GM12892 (cell line): Measurements from ENCODE around the gene NIPSNAP3A.

Source experiments
- POLR2A ChIP-seq: IDR thresholded peaks from 2 replicates; pipeline ENCODE4 v1.6.1; 2011; ENCODE audit warnings: low read depth, low read length, control low read depth
- POLR2AphosphoS5 ChIP-seq: IDR thresholded peaks from 2 replicates; pipeline ENCODE4 v1.6.1; 2011; ENCODE audit warnings: low read depth, low read length, control low read depth
- TAF1 ChIP-seq: IDR thresholded peaks from 2 replicates; pipeline ENCODE4 v1.6.1; 2011; ENCODE audit warnings: low read depth, mild to moderate bottlenecking, control low read depth, low read length, borderline replicate concordance

DNA sequence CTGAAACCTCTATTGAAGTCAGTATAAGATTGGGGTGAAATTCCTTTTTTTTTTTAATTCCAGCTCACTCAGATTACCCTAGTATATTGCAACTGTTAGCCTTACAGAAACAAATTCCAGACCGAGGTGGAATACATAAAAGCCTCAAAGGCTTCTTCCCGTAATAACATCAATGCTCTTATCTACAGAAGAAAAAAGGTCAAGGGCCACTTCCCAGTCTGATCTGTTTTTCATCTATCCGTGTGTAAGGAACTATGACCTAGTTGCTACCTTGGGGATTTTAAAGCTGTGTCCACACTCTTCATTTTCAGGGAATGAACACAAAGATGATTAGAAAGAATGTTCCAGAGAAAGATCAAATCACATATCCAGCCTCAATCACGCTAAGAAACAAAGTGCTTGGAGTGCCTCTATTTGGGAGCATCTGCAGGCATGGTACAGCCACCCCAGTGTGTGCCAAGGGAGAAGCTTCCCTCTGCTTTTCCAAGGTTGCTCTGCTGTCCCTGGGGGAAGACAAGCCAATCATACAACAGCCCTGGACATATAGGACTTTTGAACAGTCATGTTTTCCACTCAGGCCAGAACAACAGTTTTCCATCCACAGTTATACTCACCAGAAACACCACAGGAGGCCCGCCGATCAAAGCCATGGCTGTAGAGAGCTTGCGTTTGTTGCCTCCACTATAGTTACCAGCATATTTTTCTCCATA, 40.0 kb downstream of the NIPSNAP3A start:
- TF ChIP-seq TAF1 (no peak), POLR2A (no peak), POLR2AphosphoS5 (no peak)
